GM12892 (cell line): ENCODE measurements around the gene FBLN1.

ENCODE experiments used
- POLR2A ChIP-seq: IDR thresholded peaks from 2 replicates; pipeline ENCODE4 v1.6.1; 2011; ENCODE audit warnings: low read depth, low read length, control low read depth
- POLR2AphosphoS5 ChIP-seq: IDR thresholded peaks from 2 replicates; pipeline ENCODE4 v1.6.1; 2011; ENCODE audit warnings: low read depth, low read length, control low read depth
- TAF1 ChIP-seq: IDR thresholded peaks from 2 replicates; pipeline ENCODE4 v1.6.1; 2011; ENCODE audit warnings: low read depth, mild to moderate bottlenecking, control low read depth, low read length, borderline replicate concordance

DNA sequence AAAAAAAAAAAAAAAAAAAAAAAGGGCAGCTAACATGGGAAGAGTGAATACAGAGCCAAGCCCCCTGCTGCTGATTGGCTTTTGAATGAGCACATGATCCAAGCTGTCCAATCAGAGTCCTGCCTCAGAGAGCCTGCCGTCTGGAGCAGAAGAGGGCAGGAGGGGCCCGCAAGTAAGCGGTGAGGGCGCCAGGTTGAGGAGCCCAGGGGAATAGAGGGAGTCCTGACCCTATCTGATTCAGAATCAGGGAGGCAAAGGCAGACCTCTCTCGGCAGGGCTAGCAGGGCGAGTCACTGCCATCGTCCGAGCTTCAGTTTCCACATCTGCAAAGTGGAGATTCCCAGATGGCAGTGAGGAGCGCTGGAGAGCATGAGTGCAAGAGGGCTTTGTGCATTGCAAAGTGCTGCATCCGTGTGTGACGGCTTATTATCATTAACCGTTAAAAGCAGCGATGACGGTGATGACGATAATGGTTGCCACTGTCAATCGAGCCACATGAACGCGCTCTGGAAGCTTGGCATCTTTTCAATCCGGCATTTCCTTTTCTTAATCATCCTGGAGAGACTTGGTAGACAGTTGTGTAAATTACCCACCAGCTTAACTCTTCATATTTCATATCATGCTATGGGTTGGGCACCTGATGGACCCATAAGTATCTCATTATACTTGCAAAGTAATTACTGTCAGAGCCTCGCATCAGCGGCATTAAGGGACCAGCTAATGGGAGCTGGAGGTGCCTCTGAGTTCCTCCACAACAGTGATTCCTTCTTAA lies 100.3 kb downstream of the FBLN1 start:
- TF ChIP-seq POLR2A (no peak), POLR2AphosphoS5 (no peak), TAF1 (no peak)
